ENCODE data around the gene PCCA.
"Not testable (repeated sequence)": the region's sequence is repeated elsewhere in the genome, so short reads cannot be mapped to it uniquely, and the experiment has no call there.

GRCh38 chr13:100388150-100388549 is 299.3 kb downstream of the PCCA start:
- not testable (repeated sequence) for TF ChIP-seq ZNF274 (IDR thresholded peaks at IDR 0.05; ENCODE audit: low read depth, low read length); YY1 (IDR thresholded peaks at IDR 0.05; ENCODE audit: insufficient read depth, insufficient read length)
